Liver (tissue), 9 donors: ENCODE data around the gene SEMA4D. TPM values are rescaled to one million over a fixed set of nuclear protein-coding genes. Genes with fewer than 3 reads are reported as not detected.

ENCODE experiments used
- DNase-seq: peaks from one replicate; pipeline ENCODE4 v3.0.0-alpha.2; 2017; ENCODE audit warnings: low spot score
- H3K27ac ChIP-seq, 2 donors: one replicate each; pipeline ENCODE4 v1.7.0; 2013; ENCODE audit warnings: inconsistent platforms in 2 of 2, low read length in 2 of 2, control low read depth in 1 of 2, low read depth in 1 of 2, mild to moderate bottlenecking in 1 of 2
- H3K27me3 ChIP-seq, 4 donors: one replicate each; pipeline versions ENCODE4 v1.6.1 to v1.7.0; 2013; ENCODE audit warnings: low read length in 3 of 4, inconsistent platforms in 1 of 4, mild to moderate bottlenecking in 1 of 4, moderate library complexity in 1 of 4; ENCODE audit not compliant: control insufficient read depth in 4 of 4, insufficient read depth in 4 of 4
- H3K36me3 ChIP-seq, 4 donors: one replicate each; pipeline versions ENCODE4 v1.6.1 to v1.7.0; 2013; ENCODE audit warnings: low read length in 3 of 4, mild to moderate bottlenecking in 3 of 4, low read depth in 1 of 4, moderate library complexity in 1 of 4; ENCODE audit not compliant: control insufficient read depth in 4 of 4, insufficient read depth in 3 of 4
- H3K4me1 ChIP-seq, 4 donors: one replicate each; pipeline versions ENCODE4 v1.6.1 to v1.7.0; 2013; ENCODE audit warnings: low read length in 3 of 4, mild to moderate bottlenecking in 3 of 4, moderate library complexity in 1 of 4; ENCODE audit not compliant: control insufficient read depth in 4 of 4, insufficient read depth in 4 of 4
- H3K4me3 ChIP-seq, 3 donors: one replicate each; pipeline versions ENCODE4 v1.6.1 to v1.7.0; 2013; ENCODE audit warnings: low read length in 3 of 3, control low read depth in 1 of 3, low read depth in 1 of 3, mild to moderate bottlenecking in 1 of 3
- H3K9ac ChIP-seq, 2 donors: one replicate each; pipeline ENCODE4 v1.7.0; 2013; ENCODE audit warnings: low read length in 2 of 2, mild to moderate bottlenecking in 2 of 2, moderate library complexity in 2 of 2, control low read depth in 1 of 2, low read depth in 1 of 2
- H3K9me3 ChIP-seq, 4 donors: one replicate each; pipeline versions ENCODE4 v1.6.1 to v1.7.0; 2013; ENCODE audit warnings: low read length in 3 of 4; ENCODE audit not compliant: control insufficient read depth in 4 of 4
- EGR1 ChIP-seq, 2 donors: IDR thresholded peaks; 2 replicates each; pipeline ENCODE4 v1.6.1; 2016 to 2018; ENCODE audit warnings: antibody characterized with exemption in 2 of 2, low read depth in 2 of 2
- FOXA1 ChIP-seq: IDR thresholded peaks from 2 replicates; pipeline ENCODE4 v1.6.1; 2016; ENCODE audit warnings: antibody characterized with exemption
- GABPA ChIP-seq, 2 donors: IDR thresholded peaks in 1 of 2; conservative IDR thresholded peaks in 1 of 2; 2 replicates each; pipeline ENCODE4 v1.6.1; 2016; ENCODE audit warnings: antibody characterized with exemption in 2 of 2, mild to moderate bottlenecking in 1 of 2, moderate library complexity in 1 of 2
- HNF4A ChIP-seq, 2 donors: conservative IDR thresholded peaks; 2 replicates each; pipeline ENCODE4 v1.6.1; 2016; ENCODE audit warnings: antibody characterized with exemption in 2 of 2, mild to moderate bottlenecking in 2 of 2
- JUND ChIP-seq, 2 donors: IDR thresholded peaks; 2 replicates each; pipeline ENCODE4 v1.6.1; 2016; ENCODE audit warnings: antibody characterized with exemption in 2 of 2
- RAD21 ChIP-seq, 2 donors: IDR thresholded peaks; 2 replicates each; pipeline ENCODE4 v1.6.1; 2016; ENCODE audit warnings: antibody characterized with exemption in 2 of 2, mild to moderate bottlenecking in 2 of 2
- RXRA ChIP-seq, 2 donors: IDR thresholded peaks; 2 replicates each; pipeline ENCODE4 v1.6.1; 2017 to 2018; ENCODE audit warnings: antibody characterized with exemption in 2 of 2, mild to moderate bottlenecking in 1 of 2
- SP1 ChIP-seq: IDR thresholded peaks from 2 replicates; pipeline ENCODE4 v1.6.1; 2018; ENCODE audit warnings: antibody characterized with exemption, mild to moderate bottlenecking
- TAF1 ChIP-seq: conservative IDR thresholded peaks from 2 replicates; pipeline ENCODE4 v1.6.1; 2016; ENCODE audit warnings: antibody characterized with exemption, mild to moderate bottlenecking
- WGBS: extraction: QIAGEN DNeasy Blood & Tissue Kit; methylation state at CpG from one replicate; pipeline ENCODE4 v1.1.7; 2013; 5-methylcytosine and 5-hydroxymethylcytosine counted together
- polyA plus RNA-seq, 2 donors: library from polyadenylated mRNA; stranded (reverse) in 1 of 2; unstranded in 1 of 2; fragments of 200-250 nt in 1 of 2; fragments of >200 nt in 1 of 2; fragmentation: Nextera tagmentation in 1 of 2; extraction: Ambion mirVana in 1 of 2; gene quantifications; one replicate each; pipeline versions ENCODE4 v1.2.1 to v1.2.3, GENCODE V29; 2013 to 2015
- total RNA-seq, 2 donors: library from RNA; depleted of rRNA; stranded (reverse); fragments of >200 nt; gene quantifications; one replicate each; pipeline ENCODE4 v1.2.3, GENCODE V29; 2014
- TF ChIP-seq, protein P1 (sequence below): IDR thresholded peaks from 2 replicates; pipeline ENCODE4 v1.6.1; 2016; ENCODE audit warnings: antibody characterized with exemption
- TF ChIP-seq, protein P2 (sequence below): IDR thresholded peaks from 2 replicates; pipeline ENCODE4 v1.6.1; 2016; ENCODE audit warnings: antibody characterized with exemption, mild to moderate bottlenecking
- TF ChIP-seq, protein P3 (sequence below): IDR thresholded peaks from 2 replicates; pipeline ENCODE4 v1.6.1; 2016; ENCODE audit warnings: antibody characterized with exemption
- TF ChIP-seq, protein P4 (sequence below): IDR thresholded peaks from 2 replicates; pipeline ENCODE4 v1.6.1; 2016; ENCODE audit warnings: antibody characterized with exemption
- donor health status: healthy.
- donor health status: healthy.
- donor health status: healthy.
- donor health status: healthy.
- donor health status: healthy.

The SEMA4D gene
- total and polyA plus RNA-seq, 4 donors: 1.4 to 12.0 (median 4.1) TPM

DNA sequence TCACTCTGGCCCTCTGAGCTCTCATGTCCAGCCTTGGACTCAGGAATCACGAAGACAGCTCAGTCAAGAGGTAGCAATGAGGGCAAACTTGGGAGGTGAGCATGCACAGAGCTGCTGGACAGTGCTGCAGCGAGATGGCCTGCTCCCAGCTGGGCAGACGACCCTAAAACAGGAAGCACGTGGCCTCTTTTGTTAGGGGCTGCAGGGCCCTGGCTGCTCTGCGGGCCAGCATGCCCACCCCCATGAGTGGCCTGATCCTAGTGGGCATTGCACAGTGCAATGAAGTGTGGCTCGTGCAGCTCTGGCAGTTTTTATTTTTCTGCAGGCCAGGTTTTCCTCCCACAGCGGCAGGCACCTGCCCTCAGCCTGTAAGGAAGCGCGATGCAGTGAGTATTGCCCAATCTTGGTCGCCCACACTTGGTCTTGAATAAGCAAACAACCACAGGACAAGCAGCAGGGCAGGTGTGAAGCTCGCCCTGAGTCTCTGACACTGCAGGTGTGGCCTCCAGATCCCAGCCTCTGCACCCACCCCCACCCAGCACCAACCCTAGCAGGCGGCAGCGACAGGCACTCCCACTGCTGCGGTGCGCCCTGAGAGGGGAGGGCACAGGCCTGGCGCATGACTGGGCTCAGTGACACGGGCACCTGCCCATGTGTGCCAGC is 60.8 kb downstream of the SEMA4D start:
- H3K9ac ChIP-seq: no peak overlapping the region
- no peak for DNase-seq
- H3K27ac ChIP-seq: no peak overlapping the region
- H3K4me1 ChIP-seq: peaks cover 0 to 17% (median 11%) of the 10 kb centered on the region in 4 donors
- H3K4me3 ChIP-seq: no peak overlapping the region
- TF ChIP-seq, protein P1, sequence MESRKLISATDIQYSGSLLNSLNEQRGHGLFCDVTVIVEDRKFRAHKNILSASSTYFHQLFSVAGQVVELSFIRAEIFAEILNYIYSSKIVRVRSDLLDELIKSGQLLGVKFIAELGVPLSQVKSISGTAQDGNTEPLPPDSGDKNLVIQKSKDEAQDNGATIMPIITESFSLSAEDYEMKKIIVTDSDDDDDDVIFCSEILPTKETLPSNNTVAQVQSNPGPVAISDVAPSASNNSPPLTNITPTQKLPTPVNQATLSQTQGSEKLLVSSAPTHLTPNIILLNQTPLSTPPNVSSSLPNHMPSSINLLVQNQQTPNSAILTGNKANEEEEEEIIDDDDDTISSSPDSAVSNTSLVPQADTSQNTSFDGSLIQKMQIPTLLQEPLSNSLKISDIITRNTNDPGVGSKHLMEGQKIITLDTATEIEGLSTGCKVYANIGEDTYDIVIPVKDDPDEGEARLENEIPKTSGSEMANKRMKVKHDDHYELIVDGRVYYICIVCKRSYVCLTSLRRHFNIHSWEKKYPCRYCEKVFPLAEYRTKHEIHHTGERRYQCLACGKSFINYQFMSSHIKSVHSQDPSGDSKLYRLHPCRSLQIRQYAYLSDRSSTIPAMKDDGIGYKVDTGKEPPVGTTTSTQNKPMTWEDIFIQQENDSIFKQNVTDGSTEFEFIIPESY: no peak
- peak in 1 of 2 donors; percentile 20 for TF ChIP-seq RAD21 (IDR thresholded peaks at IDR 0.05)
- no peak for TF ChIP-seq HNF4A (conservative IDR thresholded peaks at IDR 0.05)
- no peaks in the 10 kb centered on the region for H3K27me3 ChIP-seq
- WGBS: 56% methylated on average over 17 of the region's 17 CpGs
- no peaks in the 10 kb centered on the region for H3K36me3 ChIP-seq
- no peaks in the 10 kb centered on the region for H3K9me3 ChIP-seq

DNA sequence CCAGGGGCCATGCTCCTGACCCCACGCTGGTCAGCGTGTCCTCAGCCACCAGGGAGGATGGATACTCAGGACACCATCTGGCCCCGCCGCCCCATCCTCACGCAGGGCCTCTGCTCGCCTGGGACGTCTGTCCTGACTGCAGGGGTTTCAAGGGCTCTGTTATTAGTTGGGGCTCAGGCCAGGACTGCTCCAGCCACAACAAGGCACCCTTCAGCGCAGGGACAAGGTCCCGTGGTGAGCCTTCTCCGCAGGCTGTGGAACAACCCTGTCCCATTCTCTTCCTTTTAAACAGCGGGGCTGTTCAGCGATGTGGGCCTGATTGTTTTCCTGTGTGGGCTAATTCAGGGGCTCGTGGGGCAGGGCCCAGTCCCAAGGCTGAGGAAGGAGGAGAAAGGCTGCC is 61.6 kb downstream of the SEMA4D start:
- Histone ChIP-seq H3K36me3 (no peaks in the 10 kb centered on the region), H3K9ac (no peak overlapping the region), H3K27me3 (no peaks in the 10 kb centered on the region), H3K4me3 (no peak overlapping the region), H3K9me3 (no peaks in the 10 kb centered on the region), H3K27ac (no peak overlapping the region), H3K4me1 (peaks cover 0 to 17% (median 11%) of the 10 kb centered on the region in 4 donors)
- no peak for DNase-seq
- TF ChIP-seq SP1 (no peak), RXRA (IDR thresholded peaks at IDR 0.05) (no peak), TAF1 (no peak)
- TF ChIP-seq, protein P2, sequence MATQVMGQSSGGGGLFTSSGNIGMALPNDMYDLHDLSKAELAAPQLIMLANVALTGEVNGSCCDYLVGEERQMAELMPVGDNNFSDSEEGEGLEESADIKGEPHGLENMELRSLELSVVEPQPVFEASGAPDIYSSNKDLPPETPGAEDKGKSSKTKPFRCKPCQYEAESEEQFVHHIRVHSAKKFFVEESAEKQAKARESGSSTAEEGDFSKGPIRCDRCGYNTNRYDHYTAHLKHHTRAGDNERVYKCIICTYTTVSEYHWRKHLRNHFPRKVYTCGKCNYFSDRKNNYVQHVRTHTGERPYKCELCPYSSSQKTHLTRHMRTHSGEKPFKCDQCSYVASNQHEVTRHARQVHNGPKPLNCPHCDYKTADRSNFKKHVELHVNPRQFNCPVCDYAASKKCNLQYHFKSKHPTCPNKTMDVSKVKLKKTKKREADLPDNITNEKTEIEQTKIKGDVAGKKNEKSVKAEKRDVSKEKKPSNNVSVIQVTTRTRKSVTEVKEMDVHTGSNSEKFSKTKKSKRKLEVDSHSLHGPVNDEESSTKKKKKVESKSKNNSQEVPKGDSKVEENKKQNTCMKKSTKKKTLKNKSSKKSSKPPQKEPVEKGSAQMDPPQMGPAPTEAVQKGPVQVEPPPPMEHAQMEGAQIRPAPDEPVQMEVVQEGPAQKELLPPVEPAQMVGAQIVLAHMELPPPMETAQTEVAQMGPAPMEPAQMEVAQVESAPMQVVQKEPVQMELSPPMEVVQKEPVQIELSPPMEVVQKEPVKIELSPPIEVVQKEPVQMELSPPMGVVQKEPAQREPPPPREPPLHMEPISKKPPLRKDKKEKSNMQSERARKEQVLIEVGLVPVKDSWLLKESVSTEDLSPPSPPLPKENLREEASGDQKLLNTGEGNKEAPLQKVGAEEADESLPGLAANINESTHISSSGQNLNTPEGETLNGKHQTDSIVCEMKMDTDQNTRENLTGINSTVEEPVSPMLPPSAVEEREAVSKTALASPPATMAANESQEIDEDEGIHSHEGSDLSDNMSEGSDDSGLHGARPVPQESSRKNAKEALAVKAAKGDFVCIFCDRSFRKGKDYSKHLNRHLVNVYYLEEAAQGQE: no peak
- TF ChIP-seq, protein P3, sequence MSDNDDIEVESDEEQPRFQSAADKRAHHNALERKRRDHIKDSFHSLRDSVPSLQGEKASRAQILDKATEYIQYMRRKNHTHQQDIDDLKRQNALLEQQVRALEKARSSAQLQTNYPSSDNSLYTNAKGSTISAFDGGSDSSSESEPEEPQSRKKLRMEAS: no peak
- WGBS: 88% methylated on average over 13 of the region's 13 CpGs

DNA sequence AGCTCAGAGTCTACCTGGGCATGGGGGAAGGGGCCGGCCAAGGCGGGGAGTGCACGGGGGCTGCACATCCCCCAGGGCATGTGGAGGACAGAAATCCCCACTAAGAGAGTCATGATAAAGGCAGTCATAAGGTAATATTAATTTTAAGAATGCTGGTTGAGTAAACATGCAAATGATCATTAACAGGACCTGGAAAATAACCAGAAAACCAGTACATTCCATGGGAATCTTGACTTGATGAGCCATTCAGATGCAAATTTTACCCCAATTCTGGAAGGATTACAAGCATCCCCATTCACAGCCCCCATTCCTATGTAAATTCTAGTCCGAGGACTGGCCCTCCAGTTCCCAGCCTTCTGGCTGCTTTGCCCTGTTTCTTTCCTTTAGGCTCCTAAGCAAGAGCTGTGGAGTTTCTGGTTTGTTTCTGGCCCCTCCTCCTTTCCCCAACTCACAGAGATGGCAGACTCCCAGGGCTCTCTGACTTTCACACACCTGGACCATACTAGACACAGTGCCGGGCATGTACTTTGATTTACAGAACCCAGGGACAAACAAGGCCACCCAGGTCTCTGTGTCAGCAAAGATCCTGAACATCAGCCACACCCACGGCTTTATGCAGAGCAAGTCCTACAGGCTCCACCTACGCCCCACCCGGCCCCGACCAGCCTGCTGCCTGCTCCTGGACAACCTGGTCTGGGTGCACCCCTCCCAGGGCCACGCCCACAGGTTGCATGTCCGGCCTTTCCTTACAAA is 62.7 kb downstream of the SEMA4D start:
- H3K9ac ChIP-seq: no peak overlapping the region
- no peaks in the 10 kb centered on the region for H3K27me3 ChIP-seq
- no peaks in the 10 kb centered on the region for H3K9me3 ChIP-seq
- DNase-seq: peak; percentile 77
- no peak overlapping the region for H3K4me3 ChIP-seq
- no peak for TF ChIP-seq JUND (IDR thresholded peaks at IDR 0.05)
- no peak for TF ChIP-seq FOXA1
- TF ChIP-seq, protein P4, sequence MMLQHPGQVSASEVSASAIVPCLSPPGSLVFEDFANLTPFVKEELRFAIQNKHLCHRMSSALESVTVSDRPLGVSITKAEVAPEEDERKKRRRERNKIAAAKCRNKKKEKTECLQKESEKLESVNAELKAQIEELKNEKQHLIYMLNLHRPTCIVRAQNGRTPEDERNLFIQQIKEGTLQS: no peak
- no peak for TF ChIP-seq RXRA (IDR thresholded peaks at IDR 0.05)
- no peak for TF ChIP-seq EGR1 (IDR thresholded peaks at IDR 0.05; ENCODE audit: low read depth in 2 of 2)
- TF ChIP-seq GABPA (IDR thresholded peaks at IDR 0.05 in 1 of 2, conservative IDR thresholded peaks at IDR 0.05 in 1 of 2): no peak
- peaks cover 0 to 17% (median 11%) of the 10 kb centered on the region in 4 donors for H3K4me1 ChIP-seq
- no peaks in the 10 kb centered on the region for H3K36me3 ChIP-seq
- no peak overlapping the region for H3K27ac ChIP-seq
- WGBS: 72% methylated on average over 11 of the region's 11 CpGs
